NK-92 treated with Interleukin-12 subunit alpha and Interleukin-12 subunit beta, amount 100 ng/mL, for 24 hours (cell line): ENCODE measurements around the gene MAP3K8.

Experiments used
- DNase-seq: peaks from one replicate; lab custom pipeline; 2025; lab: John Stamatoyannopoulos, UW

MAP3K8 gene

GRCh38 chr10:30490289-30491000 lies 56.5 kb downstream of the MAP3K8 start:
- DNase-seq: no peak

DNA sequence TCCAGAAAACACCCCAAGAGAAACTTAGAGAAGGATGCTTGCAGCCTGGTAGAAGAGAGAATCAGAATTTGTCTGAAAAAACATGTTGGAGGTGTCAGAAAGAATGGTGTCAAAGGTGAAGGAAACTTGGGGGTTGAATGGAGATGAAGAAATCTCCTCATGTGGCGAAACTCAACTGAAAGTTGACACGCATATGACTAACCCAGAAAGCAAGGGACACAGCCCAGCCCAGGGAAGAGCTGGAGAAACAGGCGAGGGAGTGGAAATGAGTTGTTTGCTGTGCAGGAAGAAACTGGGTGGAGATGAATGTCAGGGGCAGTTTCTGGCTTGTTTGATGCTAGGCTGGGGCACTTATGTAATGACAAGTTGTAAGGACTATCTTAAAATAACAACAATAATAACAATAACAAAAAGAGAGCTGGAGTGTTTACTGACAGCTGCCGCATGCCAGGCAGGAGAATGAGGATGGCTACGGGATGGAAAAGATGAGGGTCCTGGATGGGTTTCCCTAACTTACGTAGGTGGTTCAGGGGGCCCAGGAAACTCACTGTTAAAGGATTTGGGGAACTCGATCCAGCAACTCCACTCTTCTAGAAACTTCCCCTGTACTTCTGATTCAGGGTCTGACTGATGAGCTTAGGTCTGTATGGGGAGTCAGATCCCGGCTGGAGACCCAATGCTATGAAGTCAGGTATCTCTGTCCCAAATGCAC lies 57.4 kb downstream of the MAP3K8 start:
- no peak for DNase-seq

GRCh38 chr10:30491916-30492515 lies 58.0 kb downstream of the MAP3K8 start:
- no peak for DNase-seq

GRCh38 chr10:30493609-30494530 lies 59.9 kb downstream of the MAP3K8 start:
- DNase-seq: no peak

DNA sequence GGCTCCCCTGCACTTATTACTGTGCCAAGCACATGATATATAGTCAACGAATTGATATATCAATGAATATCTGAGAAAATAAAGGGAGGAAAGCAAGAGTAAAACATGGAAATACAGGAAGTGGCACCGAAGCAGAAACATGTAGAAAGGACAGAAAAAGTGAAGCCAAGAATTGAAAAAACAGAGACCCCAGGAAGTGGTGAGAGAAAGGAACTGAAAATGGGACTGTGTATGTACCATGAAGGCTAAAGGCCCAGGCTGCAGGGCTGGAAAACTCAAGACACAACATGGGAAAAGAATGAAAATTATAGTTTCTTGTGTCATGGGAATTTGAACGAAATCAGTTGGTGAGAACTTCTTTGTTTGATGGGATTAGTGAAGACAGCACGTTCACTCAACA lies 60.6 kb downstream of the MAP3K8 start:
- no peak for DNase-seq

DNA sequence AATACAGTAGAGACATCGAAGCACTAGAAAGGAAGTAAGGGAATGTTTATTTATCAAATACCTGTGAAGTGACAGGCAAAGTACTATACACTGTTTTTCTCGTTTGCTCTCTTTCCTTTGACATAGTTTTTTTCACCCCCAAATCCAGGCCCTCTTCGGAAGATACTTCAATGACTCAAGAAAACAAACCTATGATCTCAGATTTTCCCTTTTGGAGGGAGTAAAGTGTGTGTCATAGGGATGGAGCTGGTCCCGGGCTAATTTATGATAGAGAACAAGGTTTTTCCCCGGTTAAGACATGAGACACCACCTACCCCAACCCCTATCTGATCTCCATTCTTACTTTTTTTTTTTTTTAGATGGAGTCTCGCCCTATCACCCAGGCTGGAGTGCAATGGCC lies 61.7 kb downstream of the MAP3K8 start:
- DNase-seq: no peak

GRCh38 chr10:30499816-30500215 lies 65.8 kb downstream of the MAP3K8 start:
- DNase-seq: no peak

GRCh38 chr10:30500534-30500933 lies 66.5 kb downstream of the MAP3K8 start:
- DNase-seq: no peak

DNA sequence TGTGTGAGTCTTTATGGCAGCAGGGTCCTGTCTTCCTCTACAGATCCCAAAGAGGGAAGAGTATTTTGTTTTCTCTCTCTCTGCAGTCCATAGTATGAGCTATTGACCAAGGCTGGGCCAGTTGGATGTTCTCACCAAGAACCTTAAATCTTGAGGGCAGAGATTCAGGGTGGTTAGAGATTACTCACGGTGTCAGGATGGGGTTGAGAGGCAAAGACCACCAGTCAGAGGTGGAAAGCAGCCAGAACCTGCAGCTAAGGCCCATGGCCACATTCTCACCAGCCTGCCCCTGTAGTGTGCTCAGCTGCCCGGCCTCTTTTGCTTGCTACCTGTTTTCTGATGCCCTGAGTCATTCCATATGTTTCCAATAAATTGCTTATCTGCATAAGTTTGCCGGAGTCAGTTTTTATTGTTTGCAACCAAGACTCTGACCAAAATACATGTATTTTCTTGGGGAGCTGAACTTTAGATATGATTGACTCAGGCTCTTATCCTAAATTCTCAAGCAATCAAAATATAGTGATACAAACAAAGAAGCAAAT lies 67.0 kb downstream of the MAP3K8 start:
- DNase-seq: no peak

GRCh38 chr10:30502266-30503060 lies 68.5 kb downstream of the MAP3K8 start:
- peak; percentile 50 for DNase-seq

DNA sequence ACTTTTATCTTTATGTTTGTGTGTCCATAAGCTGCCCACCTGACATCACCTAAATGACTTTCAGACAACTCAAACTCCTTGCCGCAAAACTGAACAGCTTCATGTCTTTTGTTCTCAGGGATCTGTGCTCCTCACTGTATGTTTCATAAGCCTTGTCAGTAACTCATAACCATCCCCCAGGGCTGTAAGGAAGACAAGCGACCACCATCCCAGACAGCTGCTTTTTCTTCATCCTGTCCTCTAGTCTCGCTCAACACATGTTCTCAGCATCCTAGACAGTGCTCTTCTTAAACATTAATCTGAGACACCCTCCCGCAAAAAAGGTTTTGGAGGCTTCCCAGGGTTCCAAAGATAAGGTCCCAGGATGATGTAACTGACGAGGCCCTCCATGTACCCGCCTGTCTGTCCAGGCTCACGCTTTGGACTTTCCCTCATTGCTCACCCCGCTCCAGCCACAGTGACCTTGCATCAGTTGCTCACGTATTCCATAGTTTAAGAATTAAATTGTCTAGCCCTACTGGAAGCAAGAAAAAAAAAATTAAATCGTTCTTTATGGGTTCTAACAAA lies 69.8 kb downstream of the MAP3K8 start:
- no peak for DNase-seq

- DNase-seq: no peak
Measured at GRCh38 chr10:30505543-30506298, 71.7 kb downstream of the MAP3K8 start.

DNA sequence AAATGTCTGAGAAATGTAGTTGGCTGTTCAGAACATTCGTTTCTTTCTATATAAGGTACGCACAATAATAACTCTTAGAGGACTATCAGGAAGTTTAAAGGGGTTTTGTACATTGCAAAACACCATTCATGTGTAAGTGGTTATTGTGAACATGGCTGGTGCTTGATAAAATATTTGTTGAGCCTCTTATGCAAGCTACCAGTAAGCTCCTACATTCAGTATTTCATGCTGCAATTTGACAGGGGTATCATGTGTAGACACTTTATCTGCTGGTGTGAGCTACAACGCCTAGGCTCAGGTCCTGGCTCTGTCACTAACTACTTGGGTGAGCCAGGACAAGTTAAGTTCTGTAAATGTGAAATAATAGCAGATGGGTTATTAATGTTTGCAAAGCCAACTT lies 75.5 kb downstream of the MAP3K8 start:
- DNase-seq: no peak

DNA sequence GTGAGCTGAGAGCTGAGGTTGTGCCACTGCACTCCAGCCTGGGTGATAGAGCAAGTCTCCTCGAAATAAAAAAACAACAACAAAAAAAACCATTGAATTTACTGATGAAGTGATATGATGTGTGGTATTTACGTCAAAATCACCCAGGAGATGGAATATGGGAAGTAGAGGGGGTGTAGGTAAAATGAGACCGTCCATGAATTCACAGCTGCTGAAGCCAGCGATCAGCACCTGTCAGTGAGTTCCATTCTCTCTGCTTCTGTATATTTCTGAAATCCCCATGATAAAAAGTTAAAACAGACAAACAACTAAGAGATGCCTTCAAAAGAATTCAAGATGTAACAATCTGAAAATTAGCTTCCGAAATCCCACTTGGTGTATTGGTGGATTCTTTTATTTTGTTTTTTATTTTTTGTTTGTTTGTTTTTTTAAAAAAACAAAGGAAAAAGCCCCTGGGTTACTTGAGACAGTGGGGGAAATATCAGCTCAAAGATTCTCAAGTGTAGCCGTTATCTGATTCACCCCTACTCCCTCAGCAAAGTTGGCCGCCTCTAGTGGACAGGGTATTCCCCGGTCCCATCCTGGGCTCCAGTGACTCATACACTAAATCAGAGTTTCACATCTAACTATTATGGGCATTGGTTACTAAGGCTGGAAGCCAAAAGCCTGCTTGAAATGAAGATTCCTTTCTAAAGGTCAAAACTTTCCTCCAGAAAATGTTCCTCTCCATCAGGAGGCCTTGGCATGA lies 76.4 kb downstream of the MAP3K8 start:
- DNase-seq: no peak

DNA sequence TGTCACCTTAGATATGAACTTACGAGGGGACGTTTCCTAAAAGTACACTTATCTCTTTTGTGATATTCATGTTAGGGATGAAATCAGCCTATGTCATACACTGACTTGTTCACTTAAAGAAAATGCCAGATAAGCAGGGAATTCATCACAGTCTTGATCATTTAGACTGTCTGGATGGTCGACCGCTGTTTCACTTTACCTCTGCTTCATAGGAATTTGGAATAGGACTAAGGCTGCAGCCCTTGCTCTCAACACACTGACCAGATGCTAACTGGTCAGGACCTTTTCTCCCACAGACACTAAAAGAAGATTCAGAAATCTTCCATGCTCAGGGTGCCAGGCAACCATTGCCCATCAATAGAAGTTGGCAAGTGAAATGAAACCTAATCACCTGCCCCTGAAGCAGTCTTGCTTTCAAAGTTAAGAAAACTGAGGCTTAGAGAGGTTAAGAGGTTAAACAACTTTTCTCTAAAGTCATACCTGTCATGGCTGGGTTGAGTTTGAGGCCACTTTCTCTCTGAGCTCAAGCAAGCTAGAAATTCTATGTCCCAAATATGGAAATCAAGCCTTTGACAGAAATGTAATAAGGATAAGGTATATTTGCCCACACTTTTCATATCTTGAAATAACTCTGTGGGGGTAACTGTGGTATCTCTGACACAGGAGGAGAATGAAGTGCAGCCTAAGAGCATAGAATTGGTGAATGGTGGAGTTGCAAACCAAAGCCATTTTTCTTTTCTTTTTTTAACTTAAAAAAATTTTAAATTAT lies 77.1 kb downstream of the MAP3K8 start:
- DNase-seq: no peak
